K562 (cell line): ENCODE measurements around the gene APOB.

Experiments used
- CBX5 ChIP-seq: IDR thresholded peaks from 2 replicates; pipeline ENCODE4 v1.6.1; 2014; ENCODE audit warnings: low read depth, borderline replicate concordance
- CTCF ChIP-seq, 3 experiments: IDR thresholded peaks in 2 of 3; conservative IDR thresholded peaks in 1 of 3; 2 replicates each; pipeline ENCODE4 v1.5.1; 2011 to 2012; ENCODE audit warnings: low read length in 3 of 3, mild to moderate bottlenecking in 3 of 3, control low read depth in 2 of 3, improper control_type of control experiment in 1 of 3, inconsistent platforms in 1 of 3, low read depth in 1 of 3, mixed read lengths in 1 of 3, moderate library complexity in 1 of 3; ENCODE audit not compliant: insufficient read depth in 2 of 3
- GABPB1 ChIP-seq: sonication (generic); formaldehyde crosslinking; IDR thresholded peaks from 2 replicates; pipeline ENCODE4 v1.8.0; 2022; ENCODE audit warnings: mild to moderate bottlenecking, missing genetic modification reagents
- SPI1 ChIP-seq: IDR thresholded peaks from 2 replicates; pipeline ENCODE4 v1.6.1; 2011; ENCODE audit warnings: low read depth, low read length, control low read depth, borderline replicate concordance
- ZNF318 ChIP-seq, 2 experiments: fragments of 450-650 bp; IDR thresholded peaks; 2 replicates each; pipeline ENCODE4 v1.6.1; 2016; ENCODE audit warnings: mild to moderate bottlenecking in 2 of 2, borderline replicate concordance in 1 of 2, low read depth in 1 of 2, moderate library complexity in 1 of 2

- no peak for TF ChIP-seq GABPB1
- no peak for TF ChIP-seq CTCF (IDR thresholded peaks at IDR 0.05 in 2 of 3, conservative IDR thresholded peaks at IDR 0.05 in 1 of 3; ENCODE audit: insufficient read depth in 2 of 3, low read depth in 1 of 3, low read length in 3 of 3)
- no peak for TF ChIP-seq SPI1
- TF ChIP-seq ZNF318 (IDR thresholded peaks at IDR 0.05; ENCODE audit: borderline replicate concordance in 1 of 2, low read depth in 1 of 2): no peak
- TF ChIP-seq CBX5: no peak
Observed at GRCh38 chr2:21020668-21021288, 23.1 kb downstream of the APOB start.
